Measurements from ENCODE around the gene SSTR3.

SSTR3 gene

GRCh38 chr22:37258753-37259401, 46.6 kb upstream of the SSTR3 start:
- Histone ChIP-seq H2AFZ (no peak overlapping the region), H3K27me3 (ENCODE audit: control insufficient read depth, insufficient read depth, low read length) (no peaks in the 10 kb centered on the region), H3K36me3 (ENCODE audit: control insufficient read depth, insufficient read depth, low read length) (no peaks in the 10 kb centered on the region), H3K9me3 (ENCODE audit: control insufficient read depth, low read length) (no peaks in the 10 kb centered on the region), H3K79me2 (no peaks in the 10 kb centered on the region), H3K27ac (no peak overlapping the region), H3K4me2 (ENCODE audit: low read length) (no peak overlapping the region), H3K4me1 (no peaks in the 10 kb centered on the region), H3K9ac (no peak overlapping the region), H3K4me3 (ENCODE audit: low read depth, low read length) (no peak overlapping the region)
- TF ChIP-seq CTCF (IDR thresholded peaks at IDR 0.05), result no peak

GRCh38 chr22:37258005-37258752, 45.9 kb upstream of the SSTR3 start:
- no peaks in the 10 kb centered on the region for H3K4me1 ChIP-seq
- no peaks in the 10 kb centered on the region for H3K27me3 ChIP-seq (ENCODE audit: control insufficient read depth, insufficient read depth, low read length)
- H3K4me3 ChIP-seq (ENCODE audit: low read depth, low read length), result no peak overlapping the region
- no peaks in the 10 kb centered on the region for H3K9me3 ChIP-seq (ENCODE audit: control insufficient read depth, low read length)
- H3K79me2 ChIP-seq, result no peaks in the 10 kb centered on the region
- no peaks in the 10 kb centered on the region for H3K36me3 ChIP-seq (ENCODE audit: control insufficient read depth, insufficient read depth, low read length)
- TF ChIP-seq CTCF (IDR thresholded peaks at IDR 0.05), result no peak
- no peak overlapping the region for H2AFZ ChIP-seq
- no peak overlapping the region for H3K27ac ChIP-seq
- no peak overlapping the region for H3K4me2 ChIP-seq (ENCODE audit: low read length)
- H3K9ac ChIP-seq, result no peak overlapping the region

- H3K79me2 ChIP-seq, result no peaks in the 10 kb centered on the region
- no peaks in the 10 kb centered on the region for H3K27me3 ChIP-seq (ENCODE audit: control insufficient read depth, insufficient read depth, low read length)
- no peak overlapping the region for H3K4me2 ChIP-seq (ENCODE audit: low read length)
- no peaks in the 10 kb centered on the region for H3K9me3 ChIP-seq (ENCODE audit: control insufficient read depth, low read length)
- H3K4me1 ChIP-seq, result no peaks in the 10 kb centered on the region
- no peak overlapping the region for H3K27ac ChIP-seq
- no peak overlapping the region for H3K4me3 ChIP-seq (ENCODE audit: low read depth, low read length)
- no peak overlapping the region for H2AFZ ChIP-seq
- no peaks in the 10 kb centered on the region for H3K36me3 ChIP-seq (ENCODE audit: control insufficient read depth, insufficient read depth, low read length)
- H3K9ac ChIP-seq, result no peak overlapping the region
- no peak for TF ChIP-seq CTCF (IDR thresholded peaks at IDR 0.05)
These were observed 43.9 kb upstream of the SSTR3 start for GRCh38 chr22:37256075-37256726.

DNA sequence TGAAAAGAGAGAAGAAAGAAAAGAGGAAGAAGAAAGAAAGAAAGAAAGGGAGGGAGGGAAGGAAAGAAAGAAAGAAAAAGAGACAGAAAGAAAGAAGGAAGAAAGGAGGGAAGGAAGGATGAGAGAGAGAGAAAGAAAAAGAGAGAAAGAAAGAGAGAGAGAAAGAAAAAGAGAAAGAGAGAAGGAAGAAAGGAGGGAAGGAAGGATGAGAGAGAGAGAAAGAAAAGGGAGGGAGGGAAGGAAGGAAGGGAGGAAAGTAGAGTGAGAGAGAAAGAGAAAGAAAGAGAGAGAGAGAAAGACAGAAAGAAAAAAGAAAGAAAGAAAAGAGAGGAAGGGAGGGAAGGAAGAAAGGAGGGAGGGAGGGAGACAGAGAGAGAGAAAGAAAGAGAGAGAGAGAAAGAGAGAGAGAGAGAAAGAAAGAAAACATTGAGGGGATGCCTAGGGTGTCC, 43.3 kb upstream of the SSTR3 start:
- TF ChIP-seq CTCF (IDR thresholded peaks at IDR 0.05), result no peak
- no peaks in the 10 kb centered on the region for H3K9me3 ChIP-seq (ENCODE audit: control insufficient read depth, low read length)
- H3K79me2 ChIP-seq, result no peaks in the 10 kb centered on the region
- H3K27me3 ChIP-seq (ENCODE audit: control insufficient read depth, insufficient read depth, low read length), result no peaks in the 10 kb centered on the region
- H3K9ac ChIP-seq, result no peak overlapping the region
- H3K27ac ChIP-seq, result no peak overlapping the region
- no peaks in the 10 kb centered on the region for H3K4me1 ChIP-seq
- no peak overlapping the region for H3K4me3 ChIP-seq (ENCODE audit: low read depth, low read length)
- no peak overlapping the region for H3K4me2 ChIP-seq (ENCODE audit: low read length)
- no peaks in the 10 kb centered on the region for H3K36me3 ChIP-seq (ENCODE audit: control insufficient read depth, insufficient read depth, low read length)
- H2AFZ ChIP-seq, result no peak overlapping the region
